A549 (cell line): Measurements from ENCODE around the gene PSD. TPM values are rescaled to one million over a fixed set of nuclear protein-coding genes. Genes with fewer than 3 reads are reported as not detected.

Experiments
- ATAC-seq, 2 experiments: fragments of 200-7000 bp in 1 of 2; fragments of >200 bp in 1 of 2; cut with Nextera tagmentation in 1 of 2; cut with Tn5 transposase in 1 of 2; 3 replicates each; pipeline versions ENCODE4 v1.8.0 to v1.9.1; 2018 to 2020; ENCODE audit warnings: mild to moderate bottlenecking in 1 of 2, moderate library complexity in 1 of 2
- CTCF ChIA-PET: fragments of 300-600 bp; sonication (Branson Sonifier 250); formaldehyde crosslinking; extraction: SDS; loops from one replicate; lab custom pipeline; 2021; ENCODE audit warnings: antibody characterized with exemption, inconsistent platforms; lab: Yijun Ruan, JAX
- POLR2A ChIA-PET: fragments of 350-600 bp; formaldehyde crosslinking; extraction: SDS; loops from one replicate; lab custom pipeline; 2021; ENCODE audit warnings: antibody characterized with exemption, inconsistent platforms; lab: Yijun Ruan, JAX
- DNase-seq, 2 experiments: peaks; one replicate each; pipeline versions ENCODE4 v3.0.0 to v3.0.0-alpha.2; 2011 to 2016; ENCODE audit warnings: low read depth in 1 of 2, low spot score in 1 of 2
- FAIRE-seq: peaks from 2 replicates; lab custom pipeline; 2011; peaks lifted over from hg19 to GRCh38; lab: Jason Lieb, UNC
- H3K27ac ChIP-seq, 2 experiments: fragments of >200 bp; sonication (Bioruptor Twin); formaldehyde crosslinking; 3 replicates each; pipeline ENCODE4 v1.5.1; 2016 to 2017
- H3K4me1 ChIP-seq: fragments of >200 bp; sonication (Bioruptor Twin); formaldehyde crosslinking; 3 replicates; pipeline ENCODE4 v1.6.1; 2016
- H3K4me2 ChIP-seq: fragments of >200 bp; sonication (Bioruptor Twin); formaldehyde crosslinking; 3 replicates; pipeline ENCODE4 v1.6.1; 2016
- H3K4me3 ChIP-seq: fragments of >200 bp; sonication (Bioruptor Twin); formaldehyde crosslinking; 3 replicates; pipeline ENCODE4 v1.5.1; 2016
- H3K9me3 ChIP-seq: fragments of >200 bp; sonication (Bioruptor Twin); formaldehyde crosslinking; 3 replicates; pipeline ENCODE4 v1.6.1; 2016
- BCL3 ChIP-seq: fragments of >200 bp; sonication (Bioruptor Twin); formaldehyde crosslinking; IDR thresholded peaks from 3 replicates; pipeline ENCODE4 v1.6.1; 2016
- BHLHE40 ChIP-seq: IDR thresholded peaks from 2 replicates; pipeline ENCODE4 v1.6.1; 2012; ENCODE audit warnings: low read depth, low read length, inconsistent platforms
- CBX2 ChIP-seq: fragments of 200-600 bp; sonication (generic); IDR thresholded peaks from 2 replicates; pipeline ENCODE4 v1.6.1; 2016; ENCODE audit warnings: low read depth, mild to moderate bottlenecking, borderline replicate concordance
- CBX8 ChIP-seq: fragments of 200-600 bp; sonication (generic); IDR thresholded peaks from 2 replicates; pipeline ENCODE4 v1.6.1; 2016
- EHF ChIP-seq: fragments of 250-450 bp; sonication (Bioruptor Pico); IDR thresholded peaks from 2 replicates; pipeline ENCODE4 v1.5.0; 2020; ENCODE audit warnings: mild to moderate bottlenecking
- EHMT2 ChIP-seq: fragments of 200-600 bp; sonication (generic); IDR thresholded peaks from 2 replicates; pipeline ENCODE4 v1.6.1; 2016; ENCODE audit warnings: antibody characterized with exemption, low read depth, mild to moderate bottlenecking, moderate library complexity
- ELK1 ChIP-seq: fragments of 150-350 bp; IDR thresholded peaks from 2 replicates; pipeline ENCODE4 v1.6.1; 2014; ENCODE audit warnings: low read depth, mild to moderate bottlenecking, low read length
- HDAC2 ChIP-seq: fragments of 200-600 bp; sonication (generic); IDR thresholded peaks from 2 replicates; pipeline ENCODE4 v1.6.1; 2016
- HES2 ChIP-seq: fragments of >200 bp; sonication (Bioruptor Twin); formaldehyde crosslinking; IDR thresholded peaks from 2 replicates; pipeline ENCODE4 v1.6.1; 2016
- HEYL ChIP-seq: fragments of 250-450 bp; sonication (Bioruptor Pico); IDR thresholded peaks from 2 replicates; pipeline ENCODE4 v1.8.0; 2021; ENCODE audit warnings: mild to moderate bottlenecking, moderate library complexity
- HMGXB4 ChIP-seq: fragments of 250-450 bp; sonication (Bioruptor Pico); IDR thresholded peaks from 2 replicates; pipeline ENCODE4 v1.5.0; 2021; ENCODE audit warnings: mild to moderate bottlenecking, moderate library complexity, borderline replicate concordance
- JUN ChIP-seq, 2 experiments: fragments of >200 bp; sonication (Bioruptor Twin); formaldehyde crosslinking; IDR thresholded peaks; 2 replicates in 1 of 2; 3 replicates in 1 of 2; pipeline ENCODE4 v1.6.1; 2016 to 2017
- MAX ChIP-seq: IDR thresholded peaks from 2 replicates; pipeline ENCODE4 v1.6.1; 2012
- MAZ ChIP-seq: fragments of 150-350 bp; IDR thresholded peaks from 2 replicates; pipeline ENCODE4 v1.6.1; 2014; ENCODE audit warnings: antibody characterized with exemption, low read depth, low read length, borderline replicate concordance
- NPAS2 ChIP-seq: fragments of 250-450 bp; sonication (Bioruptor Pico); IDR thresholded peaks from 2 replicates; pipeline ENCODE4 v1.8.0; 2022; ENCODE audit warnings: mild to moderate bottlenecking, moderate library complexity, borderline replicate concordance
- POLR2A ChIP-seq: IDR thresholded peaks from 2 replicates; pipeline ENCODE4 v1.6.1; 2012; ENCODE audit warnings: mild to moderate bottlenecking, low read length
- POLR2AphosphoS2 ChIP-seq: conservative IDR thresholded peaks from 2 replicates; pipeline ENCODE4 v1.6.1; 2012; ENCODE audit warnings: low read length, improper control_type of control experiment, inconsistent platforms
- RAD21 ChIP-seq, 2 experiments: fragments of >200 bp in 1 of 2; sonication (Bioruptor Twin) in 1 of 2; formaldehyde crosslinking in 1 of 2; IDR thresholded peaks in 1 of 2; conservative IDR thresholded peaks in 1 of 2; 2 replicates in 1 of 2; 3 replicates in 1 of 2; pipeline ENCODE4 v1.6.1; 2012 to 2018; ENCODE audit warnings: inconsistent platforms in 1 of 2
- SMC3 ChIP-seq: fragments of >200 bp; sonication (Bioruptor Twin); formaldehyde crosslinking; IDR thresholded peaks from 3 replicates; pipeline ENCODE4 v1.6.1; 2018; ENCODE audit warnings: inconsistent platforms
- TFCP2L1 ChIP-seq: fragments of 250-450 bp; sonication (Bioruptor Pico); IDR thresholded peaks from 2 replicates; pipeline ENCODE4 v1.5.0; 2021; ENCODE audit warnings: mild to moderate bottlenecking
- USF2 ChIP-seq: fragments of 450-650 bp; IDR thresholded peaks from 2 replicates; pipeline ENCODE4 v1.6.1; 2014; ENCODE audit warnings: antibody characterized with exemption
- ZFP36 ChIP-seq: fragments of 450-650 bp; IDR thresholded peaks from 2 replicates; pipeline ENCODE4 v1.6.1; 2014; ENCODE audit warnings: borderline replicate concordance; ENCODE audit not compliant: partially characterized antibody
- ZSCAN20 ChIP-seq: fragments of 250-450 bp; sonication (Bioruptor Pico); IDR thresholded peaks from 2 replicates; pipeline ENCODE4 v1.8.0; 2022; ENCODE audit warnings: mild to moderate bottlenecking, moderate library complexity
- WGBS: methylation state at CpG from one replicate; pipeline ENCODE4 v1.1.6; 2017; ENCODE audit errors: missing lambda C conversion rate; 5-methylcytosine and 5-hydroxymethylcytosine counted together
- polyA plus RNA-seq, 4 experiments: library from polyadenylated mRNA; depleted of rRNA in 3 of 4; stranded (reverse); fragments of >200 nt; fragmentation: RNase III in 1 of 4; extraction: RNeasy Plus Mini Kit Qiagen cat#74134 plus additional on column Dnase treatment in 1 of 4; gene quantifications; 2 replicates in 3 of 4; 3 replicates in 1 of 4; pipeline ENCODE4 v1.2.3, GENCODE V29; 2011 to 2017

PSD gene
- polyA plus RNA-seq, 2 of the 4 experiments (the other 2 are of a cell fraction) = 0.14 to 0.75 TPM

- FAIRE-seq (no peak), DNase-seq (no peak), ATAC-seq (no peak)
- H3K4me2 ChIP-seq = no peak overlapping the region
- no peak overlapping the region for H3K4me3 ChIP-seq
- H3K9me3 ChIP-seq = no peaks in the 10 kb centered on the region
- CTCF ChIA-PET = interaction anchor here (1.8 to 12.6 kb wide), 6 partner anchors 9 to 152 kb away, joined by 4 to 133 read pairs (median 46); partner anchors contain the start of gene NFKB2
- TF ChIP-seq NPAS2 (CRISPR knock-in tag) = no peak
- no peak for TF ChIP-seq CBX2
- no peak for TF ChIP-seq RAD21 (conservative IDR thresholded peaks at IDR 0.05 in 1 of 2, IDR thresholded peaks at IDR 0.05 in 1 of 2)
- TF ChIP-seq ELK1 = no peak
- POLR2A ChIA-PET = interaction anchor here (0.6 kb wide), 1 partner anchor 21 kb away, joined by 3 read pairs; no protein-coding TSS in a partner anchor
- H3K4me1 ChIP-seq = no peaks in the 10 kb centered on the region
- no peak overlapping the region for H3K27ac ChIP-seq
- WGBS = 99% methylated on average over 6 of the region's 8 CpGs
These were observed 35.7 kb downstream of the PSD start for GRCh38 chr10:102382871-102383270.

- Histone ChIP-seq H3K9me3 (no peaks in the 10 kb centered on the region), H3K27ac (no peak overlapping the region), H3K4me2 (no peak overlapping the region), H3K4me1 (no peaks in the 10 kb centered on the region), H3K4me3 (no peak overlapping the region)
- WGBS = 97% methylated on average over 9 of the region's 9 CpGs
- ATAC-seq (no peak), FAIRE-seq (no peak), DNase-seq (no peak)
- POLR2A ChIA-PET = interaction anchor here (0.6 kb wide), 1 partner anchor 563 kb away, joined by 3 read pairs; no protein-coding TSS in a partner anchor
- CTCF ChIA-PET = interaction anchor here (0.7 to 17.7 kb wide), 9 partner anchors 8 to 213 kb away, joined by 3 to 140 read pairs (median 6); partner anchors contain the start of genes ELOVL3 and NFKB2
- no peak for TF ChIP-seq HDAC2
- TF ChIP-seq MAX = no peak
- no peak for TF ChIP-seq POLR2AphosphoS2
- no peak for TF ChIP-seq EHF (CRISPR knock-in tag)
- TF ChIP-seq HMGXB4 = no peak
- no peak for TF ChIP-seq MAZ
- no peak for TF ChIP-seq NPAS2 (CRISPR knock-in tag)
- no peak for TF ChIP-seq JUN (IDR thresholded peaks at IDR 0.05)
- TF ChIP-seq EHMT2 = no peak
- no peak for TF ChIP-seq HEYL (CRISPR knock-in tag)
These were observed 36.6 kb downstream of the PSD start for GRCh38 chr10:102381983-102382382.

- no peak overlapping the region for H3K4me2 ChIP-seq
- ChIA-PET POLR2A (no interaction called here), CTCF (interaction anchor here (1.0 to 17.7 kb wide), 7 partner anchors 8 to 151 kb away, joined by 3 to 140 read pairs (median 44); partner anchors contain the start of genes ELOVL3 and NFKB2)
- H3K27ac ChIP-seq = no peak overlapping the region
- 90% methylated on average over 6 of the region's 6 CpGs for WGBS
- no peak overlapping the region for H3K4me3 ChIP-seq
- TF ChIP-seq BCL3 (no peak), SMC3 (no peak), ZSCAN20 (CRISPR knock-in tag) (no peak), POLR2A (no peak), MAZ (no peak), CBX8 (no peak), HES2 (no peak), TFCP2L1 (CRISPR knock-in tag) (no peak), EHF (CRISPR knock-in tag) (no peak), ZFP36 (no peak), BHLHE40 (no peak), POLR2AphosphoS2 (no peak), RAD21 (conservative IDR thresholded peaks at IDR 0.05 in 1 of 2, IDR thresholded peaks at IDR 0.05 in 1 of 2) (no peak), USF2 (no peak)
- H3K4me1 ChIP-seq = no peaks in the 10 kb centered on the region
- H3K9me3 ChIP-seq = no peaks in the 10 kb centered on the region
- FAIRE-seq (no peak), DNase-seq (no peak), ATAC-seq (no peak)
These were observed 39.2 kb downstream of the PSD start for GRCh38 chr10:102379383-102379782.
